Nephron (organoid): Measurements from ENCODE around the gene CCT8L2.
"Not testable (repeated sequence)": the region's sequence is repeated elsewhere in the genome, so short reads cannot be mapped to it uniquely, and the experiment has no call there.

Experiments used
- H3K27ac Mint-ChIP-seq, 3 experiments: 2 replicates each; pipeline ENCODE4 v1.8.0; 2020; ENCODE audit warnings: mixed read lengths in 3 of 3, mild to moderate bottlenecking in 2 of 3, moderate library complexity in 1 of 3
- H3K27me3 Mint-ChIP-seq: 2 replicates; pipeline ENCODE4 v1.8.0; 2021; ENCODE audit warnings: low read depth, mild to moderate bottlenecking, moderate library complexity, mixed read lengths
- H3K36me3 Mint-ChIP-seq: 2 replicates; pipeline ENCODE4 v1.8.0; 2020; ENCODE audit warnings: low read depth, mixed read lengths
- H3K4me1 Mint-ChIP-seq: 2 replicates; pipeline ENCODE4 v1.8.0; 2020; ENCODE audit warnings: mixed read lengths
- H3K4me3 Mint-ChIP-seq, 3 experiments: 2 replicates each; pipeline ENCODE4 v1.8.0; 2020; ENCODE audit warnings: mild to moderate bottlenecking in 3 of 3, mixed read lengths in 3 of 3, moderate library complexity in 2 of 3
- H3K9me3 Mint-ChIP-seq: 2 replicates; pipeline ENCODE4 v1.8.0; 2020; ENCODE audit warnings: mixed read lengths
- TF ChIP-seq, protein P1 (sequence below), 3 experiments: fragments of 200-600 bp; sonication (generic); IDR thresholded peaks; one replicate each; pipeline ENCODE4 v1.5.0; 2021; ENCODE audit warnings: antibody characterized with exemption in 3 of 3; ENCODE audit not compliant: unreplicated experiment in 3 of 3

CCT8L2 gene

DNA sequence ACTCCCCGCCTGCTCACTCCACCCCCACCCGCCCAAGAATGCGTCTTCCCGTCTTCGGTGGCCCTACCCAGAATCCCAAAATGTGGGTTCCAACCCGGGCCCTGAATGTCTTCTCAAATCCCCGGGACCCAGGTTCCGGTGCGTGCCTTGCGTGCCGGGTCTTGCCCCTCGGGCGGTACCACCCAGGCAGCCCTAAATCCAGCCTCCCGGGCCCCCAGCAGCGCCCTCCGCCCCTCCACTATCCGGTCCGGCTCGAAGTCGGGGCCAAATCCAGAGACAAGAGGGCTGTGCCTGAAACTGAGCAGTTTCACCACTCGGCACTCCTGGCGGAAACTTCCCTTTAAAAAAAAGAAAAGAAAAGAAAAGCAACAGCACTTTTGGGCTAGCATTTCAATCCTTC lies 16.3 kb upstream of the CCT8L2 start:
- Mint-ChIP-seq H3K27ac (no peak overlapping the region), H3K27me3 (no peaks in the 10 kb centered on the region), H3K9me3 (peaks cover 37% of the 10 kb centered on the region), H3K4me3 (no peak overlapping the region), H3K4me1 (no peaks in the 10 kb centered on the region), H3K36me3 (peaks cover 8% of the 10 kb centered on the region)
- TF ChIP-seq, protein P1, sequence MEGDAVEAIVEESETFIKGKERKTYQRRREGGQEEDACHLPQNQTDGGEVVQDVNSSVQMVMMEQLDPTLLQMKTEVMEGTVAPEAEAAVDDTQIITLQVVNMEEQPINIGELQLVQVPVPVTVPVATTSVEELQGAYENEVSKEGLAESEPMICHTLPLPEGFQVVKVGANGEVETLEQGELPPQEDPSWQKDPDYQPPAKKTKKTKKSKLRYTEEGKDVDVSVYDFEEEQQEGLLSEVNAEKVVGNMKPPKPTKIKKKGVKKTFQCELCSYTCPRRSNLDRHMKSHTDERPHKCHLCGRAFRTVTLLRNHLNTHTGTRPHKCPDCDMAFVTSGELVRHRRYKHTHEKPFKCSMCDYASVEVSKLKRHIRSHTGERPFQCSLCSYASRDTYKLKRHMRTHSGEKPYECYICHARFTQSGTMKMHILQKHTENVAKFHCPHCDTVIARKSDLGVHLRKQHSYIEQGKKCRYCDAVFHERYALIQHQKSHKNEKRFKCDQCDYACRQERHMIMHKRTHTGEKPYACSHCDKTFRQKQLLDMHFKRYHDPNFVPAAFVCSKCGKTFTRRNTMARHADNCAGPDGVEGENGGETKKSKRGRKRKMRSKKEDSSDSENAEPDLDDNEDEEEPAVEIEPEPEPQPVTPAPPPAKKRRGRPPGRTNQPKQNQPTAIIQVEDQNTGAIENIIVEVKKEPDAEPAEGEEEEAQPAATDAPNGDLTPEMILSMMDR (IDR thresholded peaks at IDR 0.05; ENCODE audit: unreplicated experiment in 3 of 3), result no peak

DNA sequence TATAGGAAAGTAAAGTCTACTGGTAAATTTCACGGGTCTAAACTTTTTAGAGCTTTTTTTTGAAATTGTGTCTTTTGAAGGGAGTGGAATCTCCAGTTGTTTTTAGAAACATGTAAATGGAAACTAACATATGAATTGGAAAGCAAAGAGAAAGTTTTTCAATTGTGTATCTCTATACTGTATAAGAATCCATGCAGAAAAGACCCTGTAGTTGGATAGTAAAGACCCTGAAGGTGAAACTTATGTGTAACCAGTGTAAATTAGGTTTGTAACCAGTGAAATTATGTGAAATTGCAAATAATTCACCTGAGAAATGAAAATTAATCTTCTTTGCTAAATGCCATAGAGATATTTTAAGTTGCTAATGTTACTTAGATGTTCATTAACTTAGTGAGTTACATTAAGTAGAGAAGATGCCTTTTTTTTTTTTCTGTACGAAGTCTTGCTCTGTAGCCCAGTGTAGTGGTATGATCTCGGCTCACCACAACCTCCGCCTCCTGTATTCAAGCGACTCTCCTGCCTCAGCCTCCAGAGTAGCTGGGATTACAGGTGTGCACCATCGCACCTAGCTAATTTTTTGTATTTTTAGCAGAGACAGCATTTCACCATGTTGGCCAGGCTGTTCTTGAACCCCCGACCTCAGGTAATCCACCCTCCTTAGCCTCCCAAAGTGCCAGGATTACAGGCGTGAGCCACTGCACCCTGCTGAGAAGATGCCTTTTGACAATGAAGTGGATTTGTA lies 11.8 kb upstream of the CCT8L2 start:
- not testable (repeated sequence) for H3K4me3 Mint-ChIP-seq, H3K36me3 Mint-ChIP-seq, H3K27ac Mint-ChIP-seq, H3K4me1 Mint-ChIP-seq, H3K27me3 Mint-ChIP-seq
- H3K9me3 Mint-ChIP-seq, result peaks cover 26% of the 10 kb centered on the region

DNA sequence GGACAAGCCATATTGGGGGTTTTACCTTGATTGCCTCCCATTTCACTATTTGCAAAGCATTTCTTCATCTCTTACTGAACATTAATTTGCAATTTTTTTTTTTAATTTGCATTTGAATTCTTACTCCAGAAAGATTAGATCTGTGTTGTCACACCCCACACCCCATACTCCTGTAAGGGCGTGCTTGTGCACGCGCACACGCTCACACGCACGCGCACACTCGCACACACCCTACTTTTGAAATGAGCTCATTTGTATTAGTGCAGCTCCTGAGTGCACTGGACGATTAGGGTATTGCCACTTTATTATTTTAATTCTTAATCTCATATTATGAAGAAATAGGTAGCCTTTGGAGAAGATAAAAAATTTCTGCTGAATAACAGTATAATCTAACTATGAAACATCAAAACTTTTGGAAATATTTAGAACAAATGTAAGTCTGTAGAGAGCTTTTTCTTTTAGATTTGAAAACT lies 11.2 kb upstream of the CCT8L2 start:
- H3K27ac Mint-ChIP-seq, H3K4me3 Mint-ChIP-seq, H3K36me3 Mint-ChIP-seq, H3K27me3 Mint-ChIP-seq, H3K4me1 Mint-ChIP-seq: not testable (repeated sequence)
- H3K9me3 Mint-ChIP-seq, result peaks cover 26% of the 10 kb centered on the region

- Mint-ChIP-seq H3K4me3 (no peak overlapping the region), H3K36me3 (peaks cover 3% of the 10 kb centered on the region), H3K9me3 (peaks cover 23% of the 10 kb centered on the region), H3K27ac (no peak overlapping the region), H3K4me1 (no peaks in the 10 kb centered on the region), H3K27me3 (no peaks in the 10 kb centered on the region)
- TF ChIP-seq, protein P1 (IDR thresholded peaks at IDR 0.05; ENCODE audit: unreplicated experiment in 3 of 3), result no peak
These were observed 10.8 kb upstream of the CCT8L2 start for GRCh38 chr22:16603448-16603768.

DNA sequence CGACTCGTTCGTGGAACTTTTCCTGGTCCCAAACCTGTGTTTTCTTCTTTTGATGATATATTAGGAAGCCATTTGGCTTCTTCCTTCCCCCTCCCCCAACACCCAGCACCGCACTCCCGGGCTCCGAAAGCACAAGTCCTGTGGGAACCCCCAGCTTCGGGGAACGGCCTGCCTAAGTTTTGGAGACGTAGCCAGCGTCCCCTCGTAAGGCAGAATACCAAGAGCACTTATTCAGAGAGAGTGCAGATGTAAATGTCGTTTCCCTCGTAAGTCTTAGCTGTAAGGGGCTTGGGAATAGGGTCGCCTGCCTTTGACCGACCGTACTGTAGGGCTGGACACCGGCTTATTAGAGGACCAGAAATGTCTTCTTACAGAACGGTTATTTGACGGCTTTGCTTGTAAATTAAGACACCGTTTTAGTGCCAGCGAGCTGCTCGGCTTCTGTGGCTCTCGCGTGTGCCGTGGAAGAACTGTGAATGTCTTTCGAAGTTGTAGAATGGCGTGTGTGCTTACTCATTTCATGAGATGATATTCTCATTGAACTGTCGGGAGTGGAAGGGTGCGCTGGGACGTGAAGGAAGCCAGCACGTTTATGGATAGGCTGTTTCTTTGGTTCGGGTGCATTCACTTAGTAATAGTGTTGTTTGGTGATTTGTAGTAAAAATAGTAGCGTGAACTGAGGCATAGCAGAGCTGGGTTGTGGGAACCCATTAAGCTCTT lies 10.3 kb upstream of the CCT8L2 start:
- H3K4me1 Mint-ChIP-seq, H3K4me3 Mint-ChIP-seq, H3K27ac Mint-ChIP-seq, H3K36me3 Mint-ChIP-seq, H3K27me3 Mint-ChIP-seq: not testable (repeated sequence)
- H3K9me3 Mint-ChIP-seq, result peaks cover 23% of the 10 kb centered on the region

DNA sequence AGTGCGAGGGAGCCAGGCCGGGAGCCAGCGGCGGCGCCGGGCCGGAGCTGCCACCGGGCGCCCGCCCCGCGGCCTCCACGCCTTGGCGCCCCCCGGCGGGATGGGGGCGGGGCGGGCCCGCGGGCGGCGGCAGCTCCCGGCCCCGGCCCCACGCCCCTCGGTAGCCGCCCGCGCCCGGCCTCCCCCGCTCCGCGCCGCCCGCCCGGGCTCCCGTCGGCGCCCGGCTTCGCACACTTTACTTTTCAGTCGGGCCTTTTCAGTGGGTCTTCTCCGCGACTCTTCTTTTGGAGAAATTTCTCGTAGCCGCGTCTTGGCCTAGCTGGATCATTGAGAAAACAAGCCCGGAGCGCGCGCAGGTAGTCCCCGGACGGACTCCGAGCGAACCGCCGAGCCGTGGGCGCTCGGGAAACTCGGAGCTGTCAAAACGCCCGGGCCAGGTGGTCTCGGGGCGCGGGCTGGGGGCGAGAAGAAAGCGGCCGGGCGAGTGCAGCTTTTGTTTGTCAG lies 9.7 kb upstream of the CCT8L2 start:
- peaks cover 23% of the 10 kb centered on the region for H3K9me3 Mint-ChIP-seq
- H3K4me3 Mint-ChIP-seq, H3K27me3 Mint-ChIP-seq, H3K4me1 Mint-ChIP-seq, H3K36me3 Mint-ChIP-seq, H3K27ac Mint-ChIP-seq: not testable (repeated sequence)

DNA sequence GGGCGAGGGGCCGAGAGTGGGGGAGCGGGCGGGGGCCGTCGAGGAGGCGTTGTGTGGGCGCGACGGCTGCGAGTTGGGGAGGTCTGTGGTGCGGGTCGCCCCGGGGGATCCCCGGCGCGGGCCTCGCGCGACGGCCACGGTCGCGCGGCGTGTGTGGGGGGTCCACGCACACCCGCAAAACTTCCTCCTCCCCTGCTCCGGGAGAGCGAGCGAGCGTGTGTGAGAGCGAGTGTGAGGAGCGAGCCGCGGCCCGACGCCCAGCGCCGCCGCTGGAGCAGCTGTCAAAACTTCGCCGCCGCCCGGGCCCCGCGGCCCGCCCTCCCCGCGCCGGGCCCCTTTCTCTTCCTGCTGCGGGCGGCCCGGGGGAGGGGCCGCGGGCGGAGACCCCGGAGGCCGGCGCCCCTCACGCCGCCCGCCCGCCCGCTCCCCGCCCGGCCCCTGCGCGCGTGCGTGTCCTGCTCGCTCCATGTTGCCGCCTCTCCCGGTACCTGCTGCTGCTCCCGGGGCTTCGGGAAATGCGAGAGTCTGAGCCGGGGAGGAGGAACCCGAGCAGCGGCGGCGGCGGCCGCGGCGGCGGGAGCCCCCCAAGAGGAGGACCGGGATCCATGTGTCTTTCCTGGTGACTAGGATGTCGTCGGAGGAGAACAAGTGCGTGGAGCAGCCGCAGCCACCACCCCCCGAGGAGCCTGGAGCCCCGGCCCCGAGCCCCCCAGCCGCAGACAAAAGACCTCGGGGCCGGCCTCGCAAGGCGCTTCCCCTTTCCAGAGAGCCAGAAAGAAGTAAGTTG lies 9.0 kb upstream of the CCT8L2 start:
- no peaks in the 10 kb centered on the region for H3K27me3 Mint-ChIP-seq
- peaks cover 3% of the 10 kb centered on the region for H3K36me3 Mint-ChIP-seq
- TF ChIP-seq, protein P1 (IDR thresholded peaks at IDR 0.05; ENCODE audit: unreplicated experiment in 3 of 3), result no peak
- no peak overlapping the region for H3K4me3 Mint-ChIP-seq
- H3K9me3 Mint-ChIP-seq, result peaks cover 28% of the 10 kb centered on the region
- H3K27ac Mint-ChIP-seq, result no peak overlapping the region
- H3K4me1 Mint-ChIP-seq, result no peaks in the 10 kb centered on the region

DNA sequence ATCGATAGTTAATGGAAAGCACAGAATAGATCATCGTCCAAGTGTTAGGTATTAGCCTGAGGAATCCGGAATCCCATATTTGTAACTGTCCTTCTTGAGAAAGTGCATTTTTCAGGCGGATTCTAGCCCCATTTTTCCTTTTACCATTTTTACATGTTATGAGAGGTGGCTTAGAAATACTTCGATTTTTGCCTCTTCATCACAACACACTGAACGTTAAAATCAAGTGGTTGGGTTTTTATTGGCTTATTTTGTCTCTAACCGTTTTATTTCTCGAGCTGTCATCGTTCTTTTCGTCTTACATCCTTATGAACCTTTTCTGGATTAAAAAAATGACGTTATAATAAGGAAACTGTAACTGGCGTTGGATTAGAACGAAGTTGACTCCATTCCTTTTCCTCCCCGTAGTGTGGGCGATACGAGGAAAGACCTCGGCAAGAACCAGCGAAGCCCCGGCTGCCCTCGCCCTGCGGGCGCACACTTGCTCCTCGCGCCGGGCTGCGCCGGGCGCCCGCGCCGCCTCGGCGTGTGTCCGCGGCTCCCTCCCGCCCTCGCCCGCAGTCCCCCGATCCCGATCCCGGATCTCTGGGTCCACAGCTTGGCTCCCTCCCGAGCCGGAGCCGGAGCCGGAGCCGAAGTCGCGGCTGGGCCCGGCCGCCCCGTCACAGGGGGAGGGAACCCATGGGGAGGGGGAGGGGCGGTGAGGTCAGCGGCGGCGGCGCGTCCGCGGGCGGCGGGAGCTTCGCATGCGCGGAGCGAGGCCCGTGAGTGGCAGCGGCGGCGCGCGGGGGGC lies 8.2 kb upstream of the CCT8L2 start:
- not testable (repeated sequence) for H3K27ac Mint-ChIP-seq, H3K4me1 Mint-ChIP-seq, H3K4me3 Mint-ChIP-seq, H3K36me3 Mint-ChIP-seq, H3K27me3 Mint-ChIP-seq
- peaks cover 33% of the 10 kb centered on the region for H3K9me3 Mint-ChIP-seq

GRCh38 chr22:16599648-16600047 lies 7.0 kb upstream of the CCT8L2 start:
- H3K27ac Mint-ChIP-seq, H3K36me3 Mint-ChIP-seq, H3K27me3 Mint-ChIP-seq, H3K4me3 Mint-ChIP-seq, H3K4me1 Mint-ChIP-seq: not testable (repeated sequence)
- peaks cover 38% of the 10 kb centered on the region for H3K9me3 Mint-ChIP-seq

DNA sequence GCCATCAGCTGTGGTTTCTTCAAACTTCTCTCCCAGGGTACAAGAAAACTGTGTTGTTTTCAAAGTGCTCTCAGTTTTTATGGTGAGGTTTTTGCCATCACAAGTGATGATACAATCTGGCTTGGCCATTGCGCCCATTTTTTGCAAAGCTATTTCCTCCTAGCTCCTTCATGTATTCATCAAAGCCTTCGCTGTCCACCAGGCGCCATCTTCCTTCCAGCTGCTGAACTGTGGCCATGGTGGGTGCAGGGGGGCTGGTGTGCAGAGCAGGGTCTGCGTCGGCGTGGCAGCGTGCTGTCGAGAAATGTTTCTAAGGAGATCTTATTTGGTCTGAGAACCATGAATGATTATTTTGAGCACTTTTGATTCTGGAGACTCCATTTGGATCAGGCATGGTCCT lies 2.6 kb upstream of the CCT8L2 start:
- not testable (repeated sequence) for H3K4me1 Mint-ChIP-seq, H3K27ac Mint-ChIP-seq, H3K27me3 Mint-ChIP-seq, H3K36me3 Mint-ChIP-seq, H3K4me3 Mint-ChIP-seq
- H3K9me3 Mint-ChIP-seq, result peaks cover 39% of the 10 kb centered on the region
